HG03521 (cell line): Measurements from ENCODE around the gene HIC1.

Experiments
- ATAC-seq: cut with Tn5 transposase; IDR thresholded peaks from one replicate; pipeline ENCODE4 v1.9.1; 2021; ENCODE audit warnings: mild to moderate bottlenecking, moderate library complexity; ENCODE audit not compliant: unreplicated experiment

HIC1 gene

DNA sequence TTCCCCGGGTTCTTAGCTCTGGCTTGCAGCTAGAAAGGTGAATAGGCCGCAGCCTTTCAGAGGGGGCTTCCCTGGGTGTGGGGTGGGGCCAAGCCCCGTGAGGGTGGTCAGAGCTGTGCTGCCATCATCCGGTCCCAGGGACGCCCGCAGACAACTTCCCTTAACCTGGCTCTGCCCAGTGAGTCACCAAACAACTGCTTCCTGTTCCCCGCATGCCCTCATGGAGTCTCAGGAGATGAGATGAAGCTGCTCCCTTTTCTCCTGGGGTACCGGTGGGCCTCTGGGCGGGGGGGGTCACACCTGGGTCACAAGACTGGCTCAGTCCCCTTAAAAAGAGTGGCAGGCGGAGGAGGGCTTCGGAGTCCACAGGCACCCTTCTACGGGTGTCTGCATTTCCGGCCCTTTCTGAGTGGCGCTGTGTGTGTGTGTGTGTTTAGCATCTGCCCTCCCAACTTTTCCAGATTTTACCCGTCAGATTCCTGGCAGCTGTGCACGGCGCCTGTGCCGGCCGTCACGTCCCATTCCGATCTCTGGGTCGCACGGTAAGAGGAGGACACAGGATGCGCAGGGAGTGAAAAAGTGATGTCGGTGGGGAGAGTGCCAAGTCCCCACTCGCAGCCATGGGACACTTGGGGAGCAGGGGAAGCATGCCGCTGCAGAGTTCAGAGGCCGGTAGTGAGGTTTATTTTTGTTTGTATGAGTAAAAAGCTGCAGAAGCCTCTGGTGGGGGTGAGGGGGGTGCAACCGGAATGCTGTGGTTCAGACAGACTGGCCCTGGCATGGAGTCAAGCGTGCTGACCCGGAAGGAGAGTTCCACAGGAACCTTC, 16.8 kb downstream of the HIC1 start:
- ATAC-seq: no peak

DNA sequence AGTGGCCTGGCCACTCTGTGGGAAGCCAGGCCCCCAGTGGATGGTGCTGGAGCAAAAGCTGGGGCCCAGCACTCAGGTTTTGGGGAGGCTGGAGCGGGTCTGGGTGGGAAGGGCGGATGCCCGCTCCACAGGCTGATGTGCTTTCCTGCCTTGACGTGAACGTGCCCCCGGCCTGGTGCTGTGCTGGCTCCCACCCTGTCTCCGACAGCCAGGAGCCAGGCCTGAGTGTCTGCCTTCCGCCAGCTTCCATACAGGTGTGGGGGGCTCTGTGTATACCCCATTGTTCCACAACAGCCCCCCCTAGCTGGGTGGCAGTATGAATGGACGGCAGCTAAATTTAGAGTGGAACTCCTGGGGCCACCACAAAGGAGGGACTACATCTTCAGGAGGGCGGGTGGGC, 20.0 kb downstream of the HIC1 start:
- ATAC-seq: no peak

GRCh38 chr17:2075336-2076086, 20.6 kb downstream of the HIC1 start:
- ATAC-seq: no peak

DNA sequence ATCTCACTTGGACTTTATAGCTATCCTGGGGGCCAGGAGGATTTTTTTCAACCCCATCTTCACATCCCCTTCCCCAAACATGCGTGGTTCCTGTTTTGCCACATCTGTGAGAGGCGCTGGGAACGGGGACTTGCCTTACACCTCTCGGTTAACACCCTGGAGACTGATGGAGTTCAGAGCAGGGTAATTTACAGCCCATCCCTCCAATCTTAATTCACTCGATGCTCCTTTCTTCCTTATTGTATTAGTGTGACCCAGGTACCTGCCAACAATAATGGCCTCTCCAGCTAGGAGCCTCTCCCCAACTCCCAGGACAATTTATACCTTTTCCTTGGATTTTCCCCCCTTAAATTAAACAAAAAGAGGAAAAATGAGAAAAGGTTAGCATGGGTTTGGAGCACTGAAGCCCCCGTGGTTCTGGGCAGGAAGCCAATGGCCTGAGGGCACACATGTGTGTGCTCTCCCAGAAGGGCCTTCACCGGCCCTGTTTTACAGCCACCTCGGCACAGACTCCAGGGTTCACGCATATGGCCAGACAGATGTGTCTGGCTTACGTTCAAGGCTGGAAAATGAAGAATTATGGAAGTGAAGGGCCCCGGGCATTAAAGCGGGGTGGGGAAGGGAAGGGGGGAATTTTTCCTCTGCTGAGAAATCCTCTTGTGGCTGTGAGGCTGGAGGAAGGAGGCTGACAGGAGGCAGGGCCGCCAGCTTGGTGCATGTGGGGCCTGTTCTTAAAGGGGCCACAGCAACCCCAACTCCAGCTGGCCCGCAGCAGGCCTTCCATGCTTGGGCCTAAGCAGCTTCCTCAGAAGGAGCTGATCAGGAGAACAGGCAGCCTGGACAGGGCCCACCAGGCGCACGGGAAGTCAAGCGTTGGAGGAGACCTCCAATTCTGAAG, 21.4 kb downstream of the HIC1 start:
- no peak for ATAC-seq

- no peak for ATAC-seq
These were observed 22.1 kb downstream of the HIC1 start for GRCh38 chr17:2077040-2077439.

DNA sequence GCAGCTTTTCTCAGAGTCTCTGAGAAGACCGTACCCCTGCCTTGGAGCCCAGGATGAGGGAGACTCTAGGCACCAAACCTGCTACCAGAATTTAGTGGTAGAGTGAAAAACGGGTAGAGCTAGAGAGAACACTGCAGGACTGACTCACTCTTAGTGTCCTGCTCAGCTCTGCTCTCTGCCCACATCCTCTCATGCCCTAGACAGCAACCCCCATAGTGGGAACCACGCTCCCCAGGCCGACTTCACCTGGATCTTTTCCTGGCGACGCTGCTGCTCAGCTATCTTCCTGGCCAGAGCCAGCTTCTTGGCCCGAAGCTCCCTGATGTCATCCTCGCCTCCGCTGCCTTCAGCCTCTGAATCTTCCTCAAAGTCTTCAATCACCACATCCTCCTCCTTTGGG, 26.7 kb downstream of the HIC1 start:
- no peak for ATAC-seq

DNA sequence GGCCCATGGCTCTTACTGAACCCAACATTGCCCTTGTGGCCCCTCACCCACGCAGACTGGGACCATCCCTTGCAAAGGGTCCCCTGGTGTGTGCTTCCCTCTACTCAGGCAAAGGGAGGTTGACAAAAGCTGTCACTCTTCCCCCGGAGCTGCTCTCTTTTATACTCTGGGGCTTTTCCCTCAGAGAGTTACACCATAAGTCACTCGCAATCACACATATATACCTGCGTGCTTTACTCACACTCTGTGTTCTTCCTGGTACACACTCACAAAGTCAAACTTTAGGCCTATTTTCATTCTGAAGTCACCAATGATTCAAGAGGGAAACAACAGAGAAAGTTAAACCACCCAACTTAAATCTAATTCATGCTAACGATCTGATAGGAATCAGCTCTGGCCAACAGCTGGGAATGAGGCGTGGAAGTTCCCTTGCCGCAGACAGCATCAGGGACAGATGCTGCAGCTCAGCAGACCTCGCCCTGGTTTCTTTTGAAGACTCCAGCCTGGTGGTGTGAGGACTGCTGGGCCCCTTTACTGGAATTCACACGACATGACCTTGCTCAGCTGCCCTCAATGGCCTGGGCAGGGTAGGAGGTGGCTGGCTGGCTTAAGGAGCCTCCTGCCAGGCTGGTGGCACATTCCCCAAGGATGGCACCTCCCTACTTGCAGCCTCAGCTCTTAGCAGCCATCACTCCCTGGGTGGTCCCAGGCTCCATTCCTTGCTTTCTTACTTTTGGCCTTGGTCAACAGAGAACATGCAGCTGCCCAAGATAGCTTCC, 27.3 kb downstream of the HIC1 start:
- no peak for ATAC-seq

- ATAC-seq: no peak
These were observed 28.7 kb downstream of the HIC1 start for GRCh38 chr17:2083613-2084035.

- no peak for ATAC-seq
These were observed 29.3 kb downstream of the HIC1 start for GRCh38 chr17:2084036-2084765.

- no peak for ATAC-seq
These were observed 30.1 kb downstream of the HIC1 start for GRCh38 chr17:2084766-2085647.

DNA sequence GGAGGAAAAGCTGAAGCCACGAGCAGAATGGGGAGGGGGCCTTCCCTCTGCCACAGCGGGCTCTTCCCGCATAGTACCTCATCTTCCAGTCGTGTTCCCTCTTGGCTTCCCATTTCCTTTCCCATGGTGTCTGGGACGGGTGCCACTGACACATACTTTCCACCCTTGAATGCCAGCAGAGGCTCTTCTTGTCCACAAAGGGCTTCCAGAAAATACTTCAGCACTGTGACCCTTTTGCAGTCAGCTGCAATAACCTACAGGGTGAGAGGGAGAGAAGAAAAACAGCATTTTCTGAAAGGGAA, 30.7 kb downstream of the HIC1 start:
- ATAC-seq: no peak

GRCh38 chr17:2086306-2086705, 31.4 kb downstream of the HIC1 start:
- no peak for ATAC-seq

GRCh38 chr17:2087597-2088211, 32.8 kb downstream of the HIC1 start:
- peak; percentile 29 for ATAC-seq

- ATAC-seq: peak; percentile 22
These were observed 34.1 kb downstream of the HIC1 start for GRCh38 chr17:2089021-2089422.

GRCh38 chr17:2090210-2090641, 35.3 kb downstream of the HIC1 start:
- no peak for ATAC-seq

DNA sequence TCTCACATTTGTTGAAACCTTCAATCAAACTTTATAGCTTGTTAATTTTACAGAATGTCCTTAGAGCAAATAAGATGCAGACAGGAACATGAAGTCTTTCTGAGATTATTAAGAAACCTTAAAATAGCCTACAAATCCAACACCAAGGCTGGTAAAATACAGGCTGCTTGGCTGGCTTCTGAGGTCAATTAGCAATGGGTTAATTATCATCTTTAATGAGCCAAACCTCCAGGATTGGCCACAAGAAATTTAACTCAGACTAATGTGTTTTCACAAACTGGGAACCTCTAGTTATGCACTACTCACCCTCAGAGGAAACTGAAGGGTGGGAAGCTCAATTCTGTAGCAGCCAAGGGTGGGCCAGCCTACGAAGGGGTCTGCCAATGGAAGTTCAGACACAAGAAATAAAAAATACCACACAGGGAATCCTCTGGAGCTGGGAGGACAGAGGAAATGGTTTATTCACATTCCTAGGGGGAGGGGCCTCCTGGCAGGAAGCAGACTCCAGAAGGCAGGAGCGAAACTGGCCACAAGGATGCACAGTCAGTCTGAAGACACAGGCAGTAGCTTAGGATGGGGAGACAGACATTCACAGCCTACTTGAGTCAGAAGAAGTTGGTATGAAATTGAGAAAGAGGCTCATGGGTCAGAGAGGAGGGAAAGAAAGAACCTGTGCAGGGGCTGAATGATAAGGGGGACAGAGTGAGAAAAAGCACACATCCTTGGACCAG, 36.1 kb downstream of the HIC1 start:
- ATAC-seq: no peak

- ATAC-seq: no peak
These were observed 37.4 kb downstream of the HIC1 start for GRCh38 chr17:2092253-2092652.

GRCh38 chr17:2093349-2093748, 38.4 kb downstream of the HIC1 start:
- ATAC-seq: no peak
